ENCODE results near the gene TMEM50B. TPM values are rescaled to one million over a fixed set of nuclear protein-coding genes. Genes with fewer than 3 reads are reported as not detected.

The TMEM50B gene
- total RNA-seq, 1 experiment from 2014 or later = 8.5 TPM

DNA sequence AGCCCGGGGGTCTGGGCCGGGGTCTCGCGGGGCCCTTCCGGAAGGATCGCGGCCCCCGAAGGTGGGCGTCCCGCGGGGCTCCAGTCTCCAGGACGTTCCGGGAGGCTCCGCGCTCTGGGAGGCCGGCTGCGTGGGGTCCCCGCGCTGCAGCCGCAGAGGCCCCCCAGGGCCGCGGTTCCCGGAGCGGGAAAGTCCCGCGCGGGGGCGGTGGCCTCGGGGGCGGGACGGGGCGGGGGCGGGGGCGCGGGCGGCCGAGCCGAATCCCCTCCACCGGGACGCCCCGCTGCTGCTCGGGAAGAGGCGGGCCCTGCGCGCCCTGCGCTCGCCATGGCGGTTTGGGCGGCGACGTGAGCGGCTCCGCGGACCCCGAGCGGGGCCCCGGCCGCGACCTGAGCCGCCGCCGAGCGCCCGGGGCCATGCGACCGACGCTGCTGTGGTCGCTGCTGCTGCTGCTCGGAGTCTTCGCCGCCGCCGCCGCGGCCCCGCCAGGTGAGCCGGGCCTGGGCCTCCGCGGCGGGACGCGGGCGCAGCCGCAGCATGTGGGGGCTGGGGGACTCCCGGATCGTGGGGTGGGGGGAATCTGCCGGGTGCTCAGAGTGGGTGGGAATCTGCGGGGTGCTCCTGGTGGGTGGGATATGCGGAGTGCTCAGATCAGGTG is 76.5 kb downstream of the TMEM50B start, which contains the start of gene IFNGR2:
Gene IFNGR2, plus strand, starts transcription at position 286 of the 658 bp plus-strand sequence. Its CDS starts 131 bp downstream, at position 417.
- Histone ChIP-seq H3K36me3 (replicated peaks; ENCODE audit: control insufficient read depth, insufficient read depth, low read length) (no peaks in the 10 kb centered on the region), H3K27me3 (ENCODE audit: control insufficient read depth, insufficient read depth, low read length) (no peaks in the 10 kb centered on the region), H3K4me3 (ENCODE audit: insufficient read depth, low read depth, low read length) (peak within 1 kb of the TSS; percentile 88)
- peak; percentile 92 for DNase-seq

DNA sequence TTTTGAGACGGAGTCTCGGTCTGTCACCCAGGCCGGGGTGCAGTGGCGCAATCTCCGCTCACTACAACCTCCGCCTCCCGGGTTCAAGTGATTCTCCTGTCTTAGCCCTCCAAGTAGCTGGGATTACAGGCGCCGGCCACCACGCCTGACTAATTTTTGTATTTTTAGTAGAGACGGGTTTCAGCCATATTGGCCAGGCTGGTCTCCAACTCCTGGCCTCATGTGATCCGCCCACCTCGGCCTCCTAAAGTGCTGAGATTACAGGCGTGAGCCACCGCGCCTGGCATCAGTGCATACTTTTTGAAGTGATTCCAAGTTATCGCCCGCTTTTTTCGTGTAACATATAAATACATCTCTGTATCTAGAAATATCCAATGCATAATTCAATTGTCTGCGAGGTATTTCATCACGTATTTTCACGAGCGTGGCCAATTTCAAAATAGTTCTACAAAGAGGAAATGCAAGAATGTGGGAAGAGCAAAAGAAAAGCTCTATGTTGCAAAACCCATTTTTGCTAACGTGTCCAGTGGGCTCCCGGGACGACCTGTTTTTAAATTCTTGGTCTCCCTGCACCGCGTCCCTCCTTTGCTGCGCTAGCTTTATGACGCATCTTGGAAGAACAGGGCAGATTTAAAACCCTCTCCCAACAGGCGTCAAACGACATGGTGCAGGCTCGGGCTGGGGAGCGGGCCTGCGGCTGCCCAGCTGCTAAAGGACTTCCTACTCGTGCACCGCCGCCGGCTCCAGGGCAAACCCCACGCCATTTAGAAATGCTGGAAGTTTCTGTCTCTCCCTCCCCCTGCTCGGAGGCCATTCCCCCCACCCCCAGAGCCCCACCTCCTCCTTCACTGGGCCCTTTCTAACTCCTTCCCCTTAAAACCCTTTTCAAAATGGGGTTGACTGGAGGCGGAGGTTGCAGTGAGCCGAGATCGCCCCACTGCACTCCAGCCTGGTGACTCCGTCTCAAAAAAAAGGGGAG is 77.5 kb downstream of the TMEM50B start:
- peak overlapping the region; percentile 88 for H3K4me3 ChIP-seq (ENCODE audit: insufficient read depth, low read depth, low read length)
- no peaks in the 10 kb centered on the region for H3K27me3 ChIP-seq (ENCODE audit: control insufficient read depth, insufficient read depth, low read length)
- H3K36me3 ChIP-seq (replicated peaks; ENCODE audit: control insufficient read depth, insufficient read depth, low read length) = no peaks in the 10 kb centered on the region
- peak; percentile 90 for DNase-seq

DNA sequence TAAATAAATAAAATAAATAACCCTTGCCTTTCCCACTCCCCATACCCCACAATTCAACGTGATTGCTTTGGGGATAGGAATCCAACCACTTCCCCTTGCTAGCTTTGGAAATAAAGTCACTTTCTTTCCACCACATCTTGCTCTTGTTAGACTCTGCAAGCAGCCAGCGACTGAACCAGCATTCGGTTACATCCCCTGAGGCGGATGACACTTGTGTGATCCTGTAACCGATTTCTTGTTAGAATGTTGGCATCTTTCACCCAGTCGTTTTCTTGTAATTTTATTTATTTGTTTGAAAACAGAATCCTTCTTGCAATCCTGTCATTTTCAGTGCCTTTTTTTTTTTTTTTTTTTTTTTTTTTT is 78.2 kb downstream of the TMEM50B start:
- DNase-seq = no peak
- no peak overlapping the region for H3K4me3 ChIP-seq (ENCODE audit: insufficient read depth, low read depth, low read length)
- H3K36me3 ChIP-seq (replicated peaks; ENCODE audit: control insufficient read depth, insufficient read depth, low read length) = no peaks in the 10 kb centered on the region
- H3K27me3 ChIP-seq (ENCODE audit: control insufficient read depth, insufficient read depth, low read length) = no peaks in the 10 kb centered on the region

Other genes starting within 250 kb of the TMEM50B start
- gene IL10RB, start 213.6 kb downstream of the TMEM50B start, total RNA-seq (2014; rRNA removed; shearing (Covaris generic)) = 5.0 and 6.7 TPM in 2 replicates
- 1.2 and 1.6 TPM in 2 replicates for gene IFNAR1, start 155.0 kb downstream of the TMEM50B start, total RNA-seq (2014; rRNA removed; shearing (Covaris generic))
- 37.8 and 46.1 TPM in 2 replicates for gene IFNGR2, start 76.6 kb downstream of the TMEM50B start, total RNA-seq (2014; rRNA removed; shearing (Covaris generic))
- 1.0 and 1.4 TPM in 2 replicates for gene DNAJC28, start 11.7 kb upstream of the TMEM50B start, total RNA-seq (2014; rRNA removed; shearing (Covaris generic))
- 144 and 153 TPM in 2 replicates for gene GART, start 62.1 kb upstream of the TMEM50B start, total RNA-seq (2014; rRNA removed; shearing (Covaris generic))
- gene SON, start 63.1 kb upstream of the TMEM50B start, total RNA-seq (2014; rRNA removed; shearing (Covaris generic)) = 73.8 and 89.9 TPM in 2 replicates
- gene DONSON, start 108.7 kb upstream of the TMEM50B start, total RNA-seq (2014; rRNA removed; shearing (Covaris generic)) = 37.6 and 38.6 TPM in 2 replicates
- gene CRYZL1, start 161.8 kb upstream of the TMEM50B start, total RNA-seq (2014; rRNA removed; shearing (Covaris generic)) = 8.3 and 20.0 TPM in 2 replicates
- 44.3 and 88.6 TPM in 2 replicates for gene ITSN1, start 162.5 kb upstream of the TMEM50B start, total RNA-seq (2014; rRNA removed; shearing (Covaris generic))